ENCODE results near the gene CHCHD2. TPM values are rescaled to one million over a fixed set of nuclear protein-coding genes. Genes with fewer than 3 reads are reported as not detected.
A peak's percentile ranks its signal among the peaks of the same experiment; 100 is the strongest.
"Not testable (repeated sequence)": the region's sequence is repeated elsewhere in the genome, so short reads cannot be mapped to it uniquely, and the experiment has no call there.

The CHCHD2 gene
- total and polyA plus RNA-seq, 4 experiments from 2014 or later, result 147 to 526 (median 330) TPM

DNA sequence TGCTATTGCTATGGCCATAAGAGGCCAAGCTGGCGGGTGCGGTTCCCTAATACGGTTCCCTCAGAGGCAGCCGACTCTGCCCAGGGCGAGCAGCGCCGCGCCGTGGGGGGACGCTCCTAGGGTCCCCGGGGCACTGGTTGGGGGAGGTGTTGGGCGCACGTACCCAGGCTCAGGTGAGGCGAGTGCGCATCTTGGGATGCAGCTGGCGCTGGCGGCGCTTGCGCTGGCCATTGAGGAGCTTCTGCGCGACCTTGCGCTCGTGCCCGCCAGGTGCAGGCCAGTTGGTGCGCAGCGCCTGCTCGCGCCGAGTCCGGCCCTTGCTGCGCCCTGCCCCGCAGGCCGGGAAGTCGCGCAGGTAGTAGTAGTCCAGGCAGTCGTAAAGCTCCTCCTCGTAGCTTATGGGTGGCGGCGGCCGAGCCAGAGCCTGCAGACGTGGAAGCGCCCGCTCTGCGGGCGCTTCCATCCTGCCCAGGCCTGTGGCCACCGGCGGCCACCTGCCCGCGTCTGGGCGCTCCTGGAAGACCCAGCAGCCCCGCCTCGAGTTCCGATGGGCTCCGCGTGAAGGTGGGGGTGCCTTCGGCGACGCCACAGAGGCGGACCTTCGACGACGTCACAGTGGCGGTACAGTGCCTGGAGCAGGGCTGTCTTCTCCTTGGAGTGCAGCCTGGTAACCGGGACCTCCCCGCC is 9.7 kb upstream of the CHCHD2 start, which contains the start of gene NUPR2:
Gene NUPR2 (minus strand): TSS at position 566 of the 687 bp plus-strand sequence. CDS start 103 bp downstream, at position 463.
- Histone ChIP-seq H3K36me3 (ENCODE audit: insufficient read depth, low read length) (no peaks in the 10 kb centered on the region), H3K27ac (ENCODE audit: low read depth, low read length) (no peak within 1 kb of the TSS), H3K27me3 (ENCODE audit: insufficient read depth, low read length) (no peaks in the 10 kb centered on the region), H3K4me3 (ENCODE audit: low read length in 2 of 2) (no peak within 1 kb of the TSS), H3K9me3 (ENCODE audit: control insufficient read depth in 1 of 2, low read length in 2 of 2) (no peaks in the 10 kb centered on the region), H3K4me1 (ENCODE audit: insufficient read depth, low read length) (no peaks in the 10 kb centered on the region)
- ChIA-PET POLR2A (ENCODE audit: partially characterized antibody) (interaction anchor here (1.1 to 1.2 kb wide), 2 partner anchors 9 to 151 kb away, joined by 3 read pairs; partner anchors contain the start of gene NIPSNAP2), CTCF (ENCODE audit: partially characterized antibody) (no interaction called here)
- Mint-ChIP-seq H3K36me3 (no peaks in the 10 kb centered on the region), H3K4me3 (peak within 1 kb of the TSS in 2 of 8 donors; percentile 21 to 61), H3K9me3 (no peaks in the 10 kb centered on the region), H3K27ac (no peak within 1 kb of the TSS), H3K27me3 (peaks cover 13 to 22% of the 10 kb centered on the region in 2 donors), H3K4me1 (peaks cover 0 to 1% (median 0%) of the 10 kb centered on the region in 4 donors)
- no peak for DNase-seq
- intact Hi-C loops (cut with micrococcal nuclease), result no loop called here

DNA sequence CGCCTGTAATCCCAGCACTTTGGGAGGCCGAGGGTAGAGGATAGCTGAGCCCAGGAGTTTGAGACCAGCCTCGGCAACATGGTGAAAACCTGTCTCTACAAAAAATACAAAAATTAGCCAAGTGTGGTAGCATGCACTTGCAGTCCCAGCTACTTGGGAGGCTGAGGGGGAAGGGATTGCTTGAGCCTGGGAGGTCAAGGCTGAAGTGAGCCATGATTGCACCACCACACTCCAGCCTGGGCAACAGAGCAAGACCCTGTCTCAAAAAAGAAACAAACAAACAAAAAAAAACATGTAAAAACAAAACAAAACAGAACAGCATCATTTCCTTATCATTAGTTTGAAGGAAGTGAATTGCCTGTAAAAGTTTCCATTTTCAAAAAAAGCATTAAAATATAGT is 6.0 kb upstream of the CHCHD2 start:
- DNase-seq; H3K27ac Mint-ChIP-seq; H3K4me1 Mint-ChIP-seq; H3K36me3 Mint-ChIP-seq; H3K27me3 ChIP-seq (ENCODE audit: insufficient read depth, low read length); H3K4me1 ChIP-seq (ENCODE audit: insufficient read depth, low read length); H3K9me3 Mint-ChIP-seq; H3K36me3 ChIP-seq (ENCODE audit: insufficient read depth, low read length); H3K9me3 ChIP-seq (ENCODE audit: control insufficient read depth in 1 of 2, low read length in 2 of 2); H3K4me3 Mint-ChIP-seq; H3K27me3 Mint-ChIP-seq; intact Hi-C loops (cut with micrococcal nuclease); POLR2A ChIA-PET (ENCODE audit: partially characterized antibody); H3K4me3 ChIP-seq (ENCODE audit: low read length in 2 of 2); H3K27ac ChIP-seq (ENCODE audit: low read depth, low read length); CTCF ChIA-PET (ENCODE audit: partially characterized antibody): not testable (repeated sequence)

DNA sequence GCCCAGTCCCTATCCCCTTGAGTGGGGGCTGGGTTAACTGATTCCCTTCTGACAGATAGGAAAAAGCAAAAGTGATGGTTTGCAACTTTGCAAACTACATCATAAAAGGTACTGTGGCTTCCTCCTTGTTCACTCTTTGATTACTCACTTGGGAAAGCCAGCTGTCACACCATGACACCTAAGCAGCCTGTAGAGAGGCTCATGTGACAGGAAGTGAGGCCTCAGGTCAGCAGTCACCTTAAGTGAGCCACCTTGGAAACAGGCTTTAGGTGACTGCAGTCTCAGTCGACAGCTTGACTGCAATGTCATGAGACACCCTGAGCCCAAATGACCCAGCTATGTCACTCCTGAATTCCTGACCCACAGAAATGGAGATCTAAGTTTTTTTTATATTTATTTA is 4.3 kb upstream of the CHCHD2 start:
- Histone ChIP-seq H3K36me3 (ENCODE audit: insufficient read depth, low read length) (no peaks in the 10 kb centered on the region), H3K9me3 (ENCODE audit: control insufficient read depth in 1 of 2, low read length in 2 of 2) (no peaks in the 10 kb centered on the region), H3K27ac (ENCODE audit: low read depth, low read length) (no peak overlapping the region), H3K4me3 (ENCODE audit: low read length in 2 of 2) (no peak overlapping the region), H3K4me1 (ENCODE audit: insufficient read depth, low read length) (peaks cover 10% of the 10 kb centered on the region), H3K27me3 (ENCODE audit: insufficient read depth, low read length) (no peaks in the 10 kb centered on the region)
- Mint-ChIP-seq H3K27ac (no peak overlapping the region), H3K36me3 (peaks cover 0 to 12% of the 10 kb centered on the region in 2 donors), H3K4me3 (no peak overlapping the region), H3K9me3 (peaks cover 0 to 2% (median 0%) of the 10 kb centered on the region in 8 donors), H3K27me3 (peaks cover 0 to 2% of the 10 kb centered on the region in 2 donors), H3K4me1 (peaks cover 10 to 24% (median 17%) of the 10 kb centered on the region in 4 donors)
- ChIA-PET CTCF (ENCODE audit: partially characterized antibody) (no interaction called here), POLR2A (ENCODE audit: partially characterized antibody) (interaction anchor here (0.8 kb wide), 1 partner anchor 19 kb away, joined by 3 read pairs; no protein-coding TSS in a partner anchor)
- intact Hi-C loops (cut with micrococcal nuclease), result no loop called here
- no peak for DNase-seq

DNA sequence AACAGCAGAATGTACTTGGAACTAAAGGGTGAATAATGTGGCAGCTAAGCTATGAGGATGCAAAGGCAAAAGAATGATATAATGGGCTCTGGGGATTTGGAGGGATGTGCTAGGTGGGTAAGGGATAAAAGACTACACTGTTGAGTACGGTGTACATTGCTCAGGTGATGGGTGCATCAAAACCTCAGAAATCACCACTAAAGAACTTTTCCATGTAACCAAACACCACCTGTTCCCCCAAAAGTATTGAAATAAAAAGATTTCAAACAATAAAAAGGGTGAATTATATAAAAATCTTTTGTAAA is 1.6 kb upstream of the CHCHD2 start:
- H3K4me3 Mint-ChIP-seq, result peak overlapping the region; percentile 15 to 99 (median 96)
- intact Hi-C loops (cut with micrococcal nuclease), result loop anchor here (1.0 to 5.0 kb wide), 2 partner anchors 143 to 221 kb away; partner anchors contain the start of gene ZNF713
- Histone ChIP-seq H3K4me1 (ENCODE audit: insufficient read depth, low read length) (peaks cover 28% of the 10 kb centered on the region), H3K36me3 (ENCODE audit: insufficient read depth, low read length) (peaks cover 8% of the 10 kb centered on the region), H3K9me3 (ENCODE audit: control insufficient read depth in 1 of 2, low read length in 2 of 2) (no peaks in the 10 kb centered on the region), H3K4me3 (ENCODE audit: low read length in 2 of 2) (no peak overlapping the region), H3K27me3 (ENCODE audit: insufficient read depth, low read length) (no peaks in the 10 kb centered on the region), H3K27ac (ENCODE audit: low read depth, low read length) (no peak overlapping the region)
- peaks cover 0 to 2% of the 10 kb centered on the region in 2 donors for H3K27me3 Mint-ChIP-seq
- POLR2A ChIA-PET (ENCODE audit: partially characterized antibody), result interaction anchor here (1.1 kb wide), 1 partner anchor 56 kb away, joined by 4 read pairs; the partner anchor contains the start of gene CCT6A
- CTCF ChIA-PET (ENCODE audit: partially characterized antibody), result interaction anchor here (1.0 kb wide), 1 partner anchor 42 kb away, joined by 3 read pairs; no protein-coding TSS in a partner anchor
- DNase-seq, result no peak
- peaks cover 16 to 43% (median 27%) of the 10 kb centered on the region in 4 donors for H3K4me1 Mint-ChIP-seq
- peak overlapping the region in 3 of 7 donors; percentile 70 to 83 (median 74) for H3K27ac Mint-ChIP-seq
- H3K9me3 Mint-ChIP-seq, result peaks cover 0 to 2% (median 0%) of the 10 kb centered on the region in 8 donors
- peaks cover 5 to 26% of the 10 kb centered on the region in 2 donors for H3K36me3 Mint-ChIP-seq

DNA sequence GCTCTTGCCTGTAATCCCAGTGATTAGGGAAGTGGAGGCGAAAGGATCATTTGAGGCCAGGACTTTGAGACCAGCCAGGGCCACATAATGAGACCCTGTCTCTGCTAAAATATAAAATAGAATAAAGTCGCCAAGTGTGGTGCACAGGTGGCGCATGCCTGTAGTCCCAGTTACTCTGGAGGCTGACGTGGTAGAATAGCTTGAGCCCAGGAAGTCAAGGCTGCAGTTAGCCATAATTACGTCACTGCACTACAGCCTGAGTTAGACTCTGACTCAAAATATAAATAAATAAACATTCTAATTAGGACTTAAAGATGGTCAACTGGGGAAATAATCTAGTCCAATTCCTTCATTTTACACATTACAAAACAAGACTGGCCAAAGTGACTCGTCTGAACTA is 768 bp downstream of the CHCHD2 start:
- ChIA-PET CTCF (ENCODE audit: partially characterized antibody) (interaction anchor here (3.0 kb wide), 1 partner anchor 31 kb away, joined by 7 read pairs; no protein-coding TSS in a partner anchor), POLR2A (ENCODE audit: partially characterized antibody) (interaction anchor here (0.6 to 2.6 kb wide), 11 partner anchors 22 to 1346 kb away, joined by 3 to 21 read pairs (median 5); partner anchors contain the start of genes CCT6A, MRPS17, PSPH and SEC61G)
- H3K27me3 Mint-ChIP-seq, result peaks cover 0 to 2% of the 10 kb centered on the region in 2 donors
- H3K4me1 Mint-ChIP-seq, result peaks cover 16 to 46% (median 27%) of the 10 kb centered on the region in 4 donors
- H3K36me3 ChIP-seq (ENCODE audit: insufficient read depth, low read length), result peaks cover 30% of the 10 kb centered on the region
- peaks cover 28% of the 10 kb centered on the region for H3K4me1 ChIP-seq (ENCODE audit: insufficient read depth, low read length)
- DNase-seq, result peak; percentile 30 to 72 (median 49)
- intact Hi-C loops (cut with micrococcal nuclease), result loop anchor here (5.0 kb wide), 1 partner anchor 218 kb away; the partner anchor contains the start of gene ZNF713
- H3K27ac ChIP-seq (ENCODE audit: low read depth, low read length), result peak overlapping the region; percentile 95
- H3K4me3 ChIP-seq (ENCODE audit: low read length in 2 of 2), result peak overlapping the region; percentile 71 to 98
- peak overlapping the region; percentile 92 to 99 (median 98) for H3K27ac Mint-ChIP-seq
- H3K36me3 Mint-ChIP-seq, result peaks cover 19 to 45% of the 10 kb centered on the region in 2 donors
- H3K9me3 ChIP-seq (ENCODE audit: control insufficient read depth in 1 of 2, low read length in 2 of 2), result no peaks in the 10 kb centered on the region
- peak overlapping the region; percentile 96 to 99 (median 97) for H3K4me3 Mint-ChIP-seq
- H3K27me3 ChIP-seq (ENCODE audit: insufficient read depth, low read length), result no peaks in the 10 kb centered on the region
- H3K9me3 Mint-ChIP-seq, result peaks cover 0 to 2% (median 0%) of the 10 kb centered on the region in 8 donors

DNA sequence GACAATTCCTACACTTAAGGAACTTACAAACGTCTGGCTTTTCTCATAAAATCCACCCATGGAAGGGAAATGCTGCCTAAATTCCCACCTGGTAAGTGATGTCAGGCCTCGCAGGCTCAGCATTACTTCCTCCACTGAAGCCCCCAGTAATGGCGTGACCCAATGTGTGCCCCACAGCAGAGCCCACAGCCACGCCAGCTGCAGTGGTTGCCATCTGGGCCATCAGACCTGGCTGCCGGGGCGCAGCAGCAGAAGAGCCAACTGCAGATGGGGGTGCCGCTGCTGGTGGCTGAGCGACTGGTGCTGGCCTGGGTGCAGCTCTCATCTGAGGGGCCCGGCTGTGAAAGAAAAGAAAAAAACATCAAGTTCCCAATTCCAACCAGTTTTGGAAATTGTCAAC is 2.1 kb downstream of the CHCHD2 start:
- H3K27ac Mint-ChIP-seq, result peak overlapping the region in 2 of 7 donors; percentile 19 to 81
- peak overlapping the region in 3 of 8 donors; percentile 6 to 64 (median 50) for H3K4me3 Mint-ChIP-seq
- peaks cover 16 to 46% (median 27%) of the 10 kb centered on the region in 4 donors for H3K4me1 Mint-ChIP-seq
- intact Hi-C loops (cut with micrococcal nuclease); H3K27me3 ChIP-seq (ENCODE audit: insufficient read depth, low read length); H3K9me3 ChIP-seq (ENCODE audit: control insufficient read depth in 1 of 2, low read length in 2 of 2); CTCF ChIA-PET (ENCODE audit: partially characterized antibody); H3K27ac ChIP-seq (ENCODE audit: low read depth, low read length); H3K4me3 ChIP-seq (ENCODE audit: low read length in 2 of 2); H3K27me3 Mint-ChIP-seq; H3K9me3 Mint-ChIP-seq; DNase-seq: not testable (repeated sequence)
- Histone ChIP-seq H3K4me1 (ENCODE audit: insufficient read depth, low read length) (peaks cover 28% of the 10 kb centered on the region), H3K36me3 (ENCODE audit: insufficient read depth, low read length) (peaks cover 42% of the 10 kb centered on the region)
- H3K36me3 Mint-ChIP-seq, result peaks cover 23 to 57% of the 10 kb centered on the region in 2 donors
- POLR2A ChIA-PET (ENCODE audit: partially characterized antibody), result interaction anchor here (0.6 to 0.8 kb wide), 2 partner anchors 47 to 738 kb away, joined by 3 to 4 read pairs; no protein-coding TSS in a partner anchor

DNA sequence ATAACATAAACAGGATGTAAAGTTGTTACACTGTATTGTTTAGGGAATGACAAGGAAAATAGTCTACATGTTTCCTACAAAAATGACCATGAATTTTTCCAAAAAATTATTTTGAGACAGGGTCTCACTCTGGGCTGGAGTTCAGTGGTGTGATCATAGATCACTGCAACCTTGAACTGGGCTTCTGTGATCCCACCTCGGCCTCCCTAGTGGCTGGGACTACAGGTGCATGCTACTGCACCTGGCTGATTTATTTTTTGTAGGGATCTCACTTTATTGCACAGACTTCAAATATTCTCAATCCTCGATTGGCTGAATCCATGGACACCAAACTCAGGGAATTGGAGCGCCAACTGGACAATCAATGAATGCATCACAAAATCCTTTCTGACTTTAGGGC is 6.6 kb downstream of the CHCHD2 start:
- Mint-ChIP-seq H3K9me3 (no peaks in the 10 kb centered on the region), H3K36me3 (peaks cover 26 to 40% of the 10 kb centered on the region in 2 donors), H3K4me1 (peaks cover 2 to 15% (median 4%) of the 10 kb centered on the region in 4 donors), H3K4me3 (no peak overlapping the region), H3K27ac (no peak overlapping the region), H3K27me3 (no peaks in the 10 kb centered on the region)
- no peaks in the 10 kb centered on the region for H3K9me3 ChIP-seq (ENCODE audit: control insufficient read depth in 1 of 2, low read length in 2 of 2)
- H3K27ac ChIP-seq (ENCODE audit: low read depth, low read length), result no peak overlapping the region
- H3K4me3 ChIP-seq (ENCODE audit: low read length in 2 of 2), result no peak overlapping the region
- H3K4me1 ChIP-seq (ENCODE audit: insufficient read depth, low read length), result peaks cover 9% of the 10 kb centered on the region
- intact Hi-C loops (cut with micrococcal nuclease), result no loop called here
- POLR2A ChIA-PET (ENCODE audit: partially characterized antibody), result no interaction called here
- no peaks in the 10 kb centered on the region for H3K27me3 ChIP-seq (ENCODE audit: insufficient read depth, low read length)
- peaks cover 43% of the 10 kb centered on the region for H3K36me3 ChIP-seq (ENCODE audit: insufficient read depth, low read length)
- CTCF ChIA-PET (ENCODE audit: partially characterized antibody), result no interaction called here
- DNase-seq, result no peak

Measured in CD4-positive, alpha-beta memory T cell (primary cell).